ENCODE results near the gene NHERF2.

The NHERF2 gene

DNA sequence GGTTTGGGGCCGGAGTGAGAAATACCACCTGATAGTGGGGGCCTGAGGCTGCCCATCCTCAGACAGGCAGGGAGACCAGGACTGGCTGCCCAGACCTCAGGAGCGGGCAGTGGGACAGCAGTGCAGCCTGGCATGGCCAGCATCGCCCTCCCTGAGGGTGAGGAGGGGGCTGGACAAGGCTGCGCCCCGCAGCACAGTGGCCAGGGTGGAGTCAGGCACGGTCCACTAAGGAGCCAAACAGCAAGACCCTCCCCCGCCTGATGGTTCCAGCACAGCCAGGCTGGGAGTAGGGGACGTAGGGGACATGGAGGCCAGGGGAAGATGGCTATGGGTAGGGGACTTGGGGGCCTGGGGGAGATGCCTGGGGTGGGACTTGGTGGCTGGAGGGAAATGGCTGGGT, 20.4 kb upstream of the NHERF2 start:
- TF ChIP-seq, protein P1, sequence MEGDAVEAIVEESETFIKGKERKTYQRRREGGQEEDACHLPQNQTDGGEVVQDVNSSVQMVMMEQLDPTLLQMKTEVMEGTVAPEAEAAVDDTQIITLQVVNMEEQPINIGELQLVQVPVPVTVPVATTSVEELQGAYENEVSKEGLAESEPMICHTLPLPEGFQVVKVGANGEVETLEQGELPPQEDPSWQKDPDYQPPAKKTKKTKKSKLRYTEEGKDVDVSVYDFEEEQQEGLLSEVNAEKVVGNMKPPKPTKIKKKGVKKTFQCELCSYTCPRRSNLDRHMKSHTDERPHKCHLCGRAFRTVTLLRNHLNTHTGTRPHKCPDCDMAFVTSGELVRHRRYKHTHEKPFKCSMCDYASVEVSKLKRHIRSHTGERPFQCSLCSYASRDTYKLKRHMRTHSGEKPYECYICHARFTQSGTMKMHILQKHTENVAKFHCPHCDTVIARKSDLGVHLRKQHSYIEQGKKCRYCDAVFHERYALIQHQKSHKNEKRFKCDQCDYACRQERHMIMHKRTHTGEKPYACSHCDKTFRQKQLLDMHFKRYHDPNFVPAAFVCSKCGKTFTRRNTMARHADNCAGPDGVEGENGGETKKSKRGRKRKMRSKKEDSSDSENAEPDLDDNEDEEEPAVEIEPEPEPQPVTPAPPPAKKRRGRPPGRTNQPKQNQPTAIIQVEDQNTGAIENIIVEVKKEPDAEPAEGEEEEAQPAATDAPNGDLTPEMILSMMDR (IDR thresholded peaks at IDR 0.05), result no peak

DNA sequence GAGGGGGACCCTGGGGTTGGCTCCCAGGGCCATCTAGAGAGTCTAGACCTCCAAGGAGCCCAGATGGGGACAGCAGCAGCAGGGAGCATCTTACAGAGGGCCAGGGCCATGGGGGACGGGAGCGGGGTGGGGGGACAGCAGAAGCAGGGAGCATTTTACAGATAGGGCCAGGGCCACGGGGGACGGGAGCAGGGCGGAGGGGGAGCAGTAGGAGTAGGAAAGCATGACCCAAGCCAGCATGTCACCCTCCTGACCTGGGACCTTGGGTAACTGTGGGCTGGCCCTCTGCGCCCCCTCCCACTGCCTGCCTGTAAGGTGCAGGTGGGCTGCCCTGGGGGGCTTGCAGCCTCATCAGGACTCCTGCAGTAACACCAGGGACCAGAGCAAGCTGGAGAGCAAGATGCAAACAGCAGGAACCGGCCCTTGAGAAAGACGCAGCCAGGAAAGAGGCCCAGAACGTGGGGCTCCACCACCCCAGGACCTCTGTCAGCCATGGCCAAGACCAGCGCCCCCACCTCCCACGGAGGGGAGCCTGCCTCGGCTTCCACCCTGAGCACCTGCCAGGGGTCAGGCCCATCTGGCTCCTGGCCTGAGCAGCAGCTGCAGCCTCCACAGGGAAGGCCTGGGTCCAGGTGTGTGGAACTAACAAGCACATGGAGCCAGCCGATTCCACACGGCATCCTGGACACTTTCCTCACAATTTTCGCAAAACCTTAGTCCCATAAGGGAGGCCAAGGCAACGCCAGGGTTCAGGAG, 19.4 kb upstream of the NHERF2 start:
- TF ChIP-seq, protein P1 (IDR thresholded peaks at IDR 0.05), result no peak

DNA sequence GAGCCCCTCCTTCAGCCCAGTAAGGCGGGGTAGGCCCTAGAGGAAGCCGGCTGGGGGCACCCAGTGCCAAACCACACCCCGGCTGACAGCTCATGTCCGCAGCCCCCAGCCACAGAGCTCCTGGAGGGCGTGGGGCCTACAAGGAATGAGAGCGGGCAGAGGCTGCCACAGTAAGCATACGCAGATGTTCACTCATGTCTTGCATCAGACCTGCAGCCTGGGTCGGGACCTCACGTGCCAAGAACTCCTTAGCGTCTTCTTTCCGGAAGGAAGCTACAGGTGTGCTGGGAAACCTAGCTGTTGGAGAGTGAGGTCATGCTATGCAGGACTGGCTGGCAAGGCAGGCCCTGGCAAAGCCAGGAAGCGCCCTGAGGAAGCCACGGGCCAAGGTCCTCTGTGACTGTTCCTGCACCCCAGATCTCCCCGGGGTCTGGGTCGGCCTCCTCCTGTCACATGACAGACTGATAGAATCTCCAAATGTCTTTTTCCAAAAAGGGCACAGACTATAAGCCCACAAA, 18.6 kb upstream of the NHERF2 start:
- TF ChIP-seq, protein P1 (IDR thresholded peaks at IDR 0.05), result no peak

DNA sequence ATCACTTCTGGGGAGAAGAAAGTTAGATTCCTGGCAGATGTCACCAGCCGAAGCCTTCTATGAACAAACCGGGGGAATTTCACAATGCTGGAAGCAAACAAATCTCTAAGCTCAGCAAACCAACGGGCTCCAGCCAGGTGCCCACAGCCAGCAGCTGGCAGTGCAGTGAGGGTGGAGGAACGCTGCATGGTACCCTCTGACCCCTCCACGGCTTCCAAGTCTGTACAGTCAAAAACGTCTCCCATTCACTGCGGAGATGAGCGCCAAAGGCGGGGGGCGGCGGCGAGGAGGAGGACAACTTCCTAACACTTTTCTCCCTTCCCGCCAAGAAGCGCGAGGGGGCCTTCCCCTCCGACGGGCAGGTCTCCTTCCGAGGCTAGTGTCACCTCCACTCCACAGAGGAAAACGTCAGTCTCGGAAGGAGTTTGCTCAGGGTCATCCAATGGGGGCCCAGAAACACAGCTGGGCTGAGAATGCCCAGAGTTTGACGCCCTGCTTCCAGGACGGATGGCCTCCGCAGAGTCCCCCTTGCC, 18.0 kb upstream of the NHERF2 start:
- TF ChIP-seq, protein P1 (IDR thresholded peaks at IDR 0.05), result no peak

DNA sequence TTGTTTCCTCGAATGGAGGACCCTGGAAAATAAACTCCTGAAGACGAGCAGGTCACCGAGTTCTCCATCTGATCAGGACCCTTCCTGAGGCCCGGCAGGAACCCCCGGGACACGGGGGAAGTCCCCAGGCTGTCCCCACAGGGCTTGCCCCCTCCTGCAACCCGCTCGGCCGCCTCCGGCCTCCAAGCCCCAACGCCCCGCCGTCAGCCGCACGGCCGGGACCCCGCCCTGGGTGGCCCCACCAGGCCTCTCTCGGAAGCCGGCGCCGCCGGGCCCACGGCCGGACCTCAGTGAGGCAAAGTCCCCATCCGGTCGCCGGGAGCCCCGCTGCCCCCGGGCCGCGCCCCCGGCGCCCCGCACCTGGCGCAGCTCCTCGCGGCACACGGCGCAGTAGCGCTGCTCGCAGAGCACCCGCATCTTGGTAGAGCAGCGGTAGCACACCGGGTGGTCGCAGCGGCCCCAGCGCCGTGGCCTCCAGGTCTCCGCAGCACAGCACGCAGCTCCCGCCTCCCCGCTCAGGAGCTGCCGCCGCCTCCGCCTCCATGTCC, 17.5 kb upstream of the NHERF2 start:
- TF ChIP-seq, protein P1 (IDR thresholded peaks at IDR 0.05), result no peak

DNA sequence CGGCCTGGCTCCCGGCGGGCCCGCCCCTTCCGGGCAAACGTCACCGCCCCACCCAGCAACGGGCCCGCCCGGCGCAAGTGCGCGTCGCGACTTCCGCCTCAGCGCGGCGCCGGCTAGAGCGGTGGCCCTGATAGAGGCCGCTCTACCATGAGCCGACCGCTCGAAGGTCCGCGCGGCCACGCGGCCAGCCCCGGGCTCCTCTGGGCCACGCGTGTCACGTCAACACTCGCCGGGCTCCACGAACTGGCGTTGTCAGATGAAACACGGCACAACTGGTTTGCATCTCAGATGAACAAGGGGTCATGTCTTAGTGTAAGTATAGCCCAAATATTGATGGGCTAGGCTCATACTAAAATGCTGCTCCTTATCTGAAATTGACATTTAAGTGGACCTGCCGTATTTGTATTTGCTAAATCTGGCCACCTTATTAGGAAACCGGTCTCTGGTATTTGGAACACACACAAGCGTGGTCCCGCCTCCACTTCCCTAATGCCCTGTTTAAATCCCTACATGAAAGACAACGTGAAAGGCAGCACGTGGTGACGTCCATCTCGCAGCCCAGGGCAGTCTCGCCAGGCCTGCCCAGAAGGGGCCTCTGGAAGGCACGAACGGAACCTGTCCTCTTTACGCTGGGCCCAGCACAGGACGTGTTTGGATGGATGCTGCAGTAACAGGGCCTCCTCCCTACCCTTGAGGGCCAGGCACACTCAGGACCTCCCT, 16.8 kb upstream of the NHERF2 start, which contains the start of gene ZNF598:
Gene ZNF598 (minus strand): TSS at position 31 of the 720 bp plus-strand sequence.
- TF ChIP-seq, protein P1 (IDR thresholded peaks at IDR 0.05), result no peak

DNA sequence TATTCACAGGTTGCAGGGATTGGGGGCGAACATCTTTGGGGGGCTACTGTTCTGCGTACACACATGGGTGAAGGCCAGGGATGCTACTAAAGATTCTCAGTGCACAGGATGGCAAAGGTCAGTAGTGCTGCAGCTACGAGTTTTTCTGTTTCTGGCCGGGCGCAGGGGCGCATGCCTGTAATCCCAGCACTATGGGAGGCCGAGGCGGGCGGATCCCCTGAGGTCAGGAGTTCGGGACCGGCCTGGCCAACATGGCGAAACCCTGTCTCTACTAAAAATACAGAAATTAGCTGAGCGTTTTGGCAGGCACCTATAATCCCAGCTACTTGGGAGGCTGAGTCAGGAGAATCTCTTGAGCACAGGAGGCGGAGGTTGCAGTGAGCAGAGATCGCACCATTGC, 13.2 kb upstream of the NHERF2 start:
- TF ChIP-seq, protein P1 (IDR thresholded peaks at IDR 0.05), result no peak

All from LNCAP (cell line).